CD1c-positive myeloid dendritic cell (primary cell): ENCODE data around the gene TSPAN6.

Experiments used
- DNase-seq: peaks from one replicate; pipeline ENCODE4 v3.0.0-alpha.2; 2016; ENCODE audit errors: extremely low spot score

Gene TSPAN6, protein sequence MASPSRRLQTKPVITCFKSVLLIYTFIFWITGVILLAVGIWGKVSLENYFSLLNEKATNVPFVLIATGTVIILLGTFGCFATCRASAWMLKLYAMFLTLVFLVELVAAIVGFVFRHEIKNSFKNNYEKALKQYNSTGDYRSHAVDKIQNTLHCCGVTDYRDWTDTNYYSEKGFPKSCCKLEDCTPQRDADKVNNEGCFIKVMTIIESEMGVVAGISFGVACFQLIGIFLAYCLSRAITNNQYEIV

DNA sequence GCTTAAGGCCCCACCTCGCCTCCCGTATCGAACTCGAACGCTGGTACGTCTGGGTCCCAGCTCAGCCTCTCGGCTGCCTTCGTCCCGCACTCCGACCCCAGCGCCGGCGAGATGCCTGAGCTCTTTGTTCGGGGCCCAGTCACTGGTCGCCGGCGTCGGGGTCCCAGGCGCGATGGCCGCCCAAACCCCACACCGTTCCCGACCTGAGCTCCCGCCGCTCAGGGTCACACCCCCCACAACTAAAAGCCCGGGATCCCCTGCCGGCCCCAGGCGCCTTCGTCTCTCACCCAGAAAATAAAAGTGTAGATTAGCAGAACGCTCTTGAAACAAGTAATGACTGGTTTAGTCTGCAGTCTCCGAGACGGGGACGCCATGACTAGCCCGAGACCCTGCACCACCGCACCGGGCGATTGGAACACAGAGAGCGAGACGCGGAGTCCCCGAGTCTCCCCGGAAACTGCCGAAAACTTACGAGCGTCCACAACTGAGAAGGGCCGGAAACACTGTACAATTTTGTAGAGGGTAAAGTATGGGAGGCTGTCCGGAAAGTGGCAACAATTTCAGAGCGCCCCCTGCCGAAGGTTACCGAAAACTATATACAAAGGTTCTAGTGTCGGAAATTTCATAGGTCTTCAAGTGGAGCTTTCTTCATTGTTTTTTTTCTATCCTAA lies at the start of gene TSPAN6:
Gene TSPAN6, minus strand, starts transcription at position 486 of the 671 bp plus-strand sequence. Its CDS starts 112 bp downstream, at position 374.
- DNase-seq, result peak; percentile 53

DNA sequence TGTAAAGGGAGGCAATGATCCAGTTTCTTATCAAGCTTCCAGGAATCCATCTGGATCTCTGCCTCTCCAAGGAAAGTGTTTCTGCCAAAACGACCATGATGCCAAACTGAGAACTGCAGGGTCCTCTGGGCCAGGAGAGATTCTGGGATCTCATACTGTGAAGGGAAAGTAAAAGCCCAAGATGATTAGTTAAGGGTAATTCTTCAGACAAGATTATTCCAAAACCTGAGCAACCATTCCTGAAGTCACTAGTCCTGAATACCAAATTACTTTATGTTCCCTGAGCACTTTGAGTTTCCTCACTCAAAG lies 49.3 kb upstream of the TSPAN6 start:
- no peak for DNase-seq

DNA sequence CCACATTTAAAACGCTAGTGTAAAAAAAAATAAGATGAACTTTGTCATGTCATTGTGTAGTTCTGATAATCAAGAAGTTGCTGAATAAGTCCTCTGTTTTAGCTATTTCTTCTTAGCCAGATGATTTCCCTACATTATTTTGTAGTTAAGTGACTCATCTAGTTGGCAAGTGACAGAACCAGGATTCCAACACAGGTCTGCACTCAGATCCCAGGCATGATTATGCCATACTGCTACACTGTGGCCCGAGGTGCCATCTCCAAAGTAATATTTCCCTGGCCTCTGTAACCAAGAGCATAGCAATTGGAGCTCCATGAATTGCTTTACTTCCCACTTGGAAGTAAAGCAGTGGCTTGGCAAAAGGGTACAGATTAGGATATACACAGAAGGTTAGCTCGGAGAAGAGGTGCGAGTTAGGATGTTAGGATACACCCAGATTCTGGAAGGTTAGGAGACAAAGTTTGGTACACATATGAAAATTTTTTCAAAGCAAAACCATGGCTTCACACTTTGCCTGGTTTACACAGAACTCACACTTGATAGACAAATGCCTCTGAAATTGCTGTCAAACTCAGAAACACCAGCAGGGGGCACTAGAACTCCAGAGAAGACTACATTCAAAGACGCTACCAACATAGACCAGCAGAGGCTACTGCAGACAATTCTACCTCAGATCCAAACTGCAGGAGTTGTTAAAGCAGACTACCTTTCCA lies 48.8 kb upstream of the TSPAN6 start:
- peak; percentile 77 for DNase-seq

DNA sequence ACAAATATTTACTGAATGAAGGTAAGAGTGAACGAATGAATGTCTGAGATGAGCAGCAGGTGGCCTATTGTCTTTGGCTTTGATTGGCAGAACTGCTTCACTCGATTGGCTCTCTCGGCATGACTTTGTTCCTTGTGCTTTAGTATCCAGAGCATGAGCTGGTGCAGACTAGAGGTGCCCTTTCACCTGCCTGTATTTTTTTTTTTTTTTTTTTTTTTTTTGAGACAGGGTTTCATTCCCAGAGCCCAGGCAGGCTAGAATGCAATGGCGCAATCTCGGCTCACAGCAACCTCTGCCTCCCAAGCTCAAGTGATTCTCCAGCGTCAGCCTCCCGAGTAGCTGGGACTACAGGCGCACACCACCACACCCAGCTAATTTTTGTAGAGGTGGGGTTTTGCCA lies 46.3 kb upstream of the TSPAN6 start:
- no peak for DNase-seq

DNA sequence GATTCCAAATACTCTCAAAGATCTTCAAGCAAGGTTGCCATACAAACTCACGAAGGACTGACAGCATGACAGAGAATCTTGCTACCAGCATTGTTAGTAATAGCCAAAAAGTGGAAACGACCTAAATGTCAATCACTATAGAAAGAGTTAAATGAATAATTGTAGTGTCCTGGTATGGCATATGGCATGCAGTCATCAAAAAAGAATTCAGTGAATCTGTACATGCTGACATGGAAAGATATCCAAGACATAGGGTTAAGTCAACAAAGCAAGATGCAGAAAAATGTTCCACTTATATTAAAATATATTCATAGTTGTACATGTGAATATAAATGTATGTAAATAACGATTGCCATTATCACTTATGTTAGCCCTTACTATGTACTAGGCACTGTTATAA lies 45.0 kb upstream of the TSPAN6 start:
- DNase-seq, result no peak

DNA sequence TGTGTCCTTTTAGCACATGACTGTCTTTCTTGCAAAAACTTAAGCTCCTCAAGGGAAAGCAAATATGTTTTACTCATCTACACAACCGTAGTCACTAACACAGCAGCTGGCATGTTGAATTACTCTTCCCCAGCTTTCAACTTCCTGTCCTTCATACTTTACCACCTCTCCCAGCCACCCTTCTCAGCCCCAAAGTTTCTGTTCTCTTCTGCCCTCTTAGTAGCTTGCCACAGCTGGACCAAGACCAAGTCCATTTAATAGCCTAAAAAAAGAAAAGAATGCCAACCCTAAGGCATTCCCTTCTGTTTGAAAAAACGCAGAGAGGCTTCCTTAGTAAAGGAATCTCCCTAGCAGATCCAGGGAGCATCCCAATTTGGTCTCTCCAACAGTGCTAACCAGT lies 44.1 kb upstream of the TSPAN6 start:
- DNase-seq, result no peak

DNA sequence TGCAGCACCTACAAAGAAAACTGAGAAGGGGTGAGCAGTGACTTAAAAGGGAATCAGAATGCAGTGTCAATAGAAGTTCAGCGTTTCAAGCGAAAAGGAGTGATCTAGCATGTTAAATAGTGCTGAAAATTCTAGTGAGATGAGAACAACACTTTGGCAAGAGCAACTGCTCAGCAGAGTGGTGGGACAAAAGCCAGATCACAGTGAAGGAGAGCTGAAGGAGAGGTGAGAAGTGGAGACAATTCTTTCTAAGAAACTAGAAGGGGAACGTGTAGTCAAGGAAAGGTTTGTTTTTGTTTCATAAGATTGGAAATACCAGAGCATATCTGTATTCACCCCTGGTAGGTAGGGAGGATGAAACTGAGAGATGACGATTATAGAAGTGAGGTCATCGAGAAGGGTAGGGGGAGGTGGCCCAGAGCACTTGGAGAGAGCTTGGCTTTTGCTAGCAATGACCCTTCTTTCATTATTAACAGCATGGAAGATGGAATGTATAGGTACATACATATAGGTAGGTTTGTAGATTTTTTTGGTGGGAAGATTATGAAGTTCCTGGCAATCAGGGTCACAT lies 41.1 kb upstream of the TSPAN6 start:
- no peak for DNase-seq

DNA sequence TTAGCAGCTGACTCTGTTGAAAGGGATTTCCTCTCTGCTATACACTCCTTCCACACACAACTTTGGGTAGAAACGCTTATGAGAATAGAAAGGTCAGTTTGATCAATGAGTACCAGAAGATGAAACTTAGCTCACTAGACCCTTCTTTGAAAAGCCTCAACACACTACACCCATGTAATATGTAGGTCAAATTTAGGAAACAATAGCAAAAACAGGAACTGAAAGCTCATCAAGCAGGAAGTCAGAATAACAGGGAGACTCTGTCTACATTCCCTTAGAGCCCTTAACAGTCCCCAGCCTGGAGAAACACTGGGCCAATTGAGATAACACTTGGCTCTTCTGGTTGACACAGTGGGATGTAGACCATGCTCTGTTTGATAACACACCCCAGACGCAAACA lies 38.1 kb upstream of the TSPAN6 start:
- DNase-seq, result peak; percentile 55

DNA sequence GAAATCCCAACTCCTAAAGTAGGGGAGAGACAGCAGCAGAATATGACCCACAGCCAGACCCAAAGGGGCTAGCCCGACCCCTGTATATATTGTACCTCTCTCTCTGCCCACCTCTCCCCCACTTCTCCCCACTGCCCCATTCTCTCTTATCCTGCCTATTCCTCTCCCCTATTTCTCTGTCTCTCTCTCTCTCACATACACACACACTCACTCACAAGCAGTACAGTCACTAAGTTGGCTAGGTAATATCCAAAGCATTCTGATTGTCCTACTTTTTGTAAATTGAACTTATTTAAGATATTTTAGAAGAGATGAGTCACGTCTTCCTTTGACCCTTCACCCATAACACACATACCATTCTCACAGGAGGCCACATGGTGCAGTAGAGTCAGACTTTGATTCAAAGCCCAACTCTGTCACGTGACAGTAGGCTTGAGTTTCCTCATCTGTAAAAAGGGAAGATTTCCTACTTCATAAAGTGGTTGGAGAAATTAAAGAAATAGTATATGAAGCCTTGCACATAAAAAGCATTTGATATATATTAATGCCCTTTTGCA lies 36.9 kb upstream of the TSPAN6 start:
- peak; percentile 15 for DNase-seq

DNA sequence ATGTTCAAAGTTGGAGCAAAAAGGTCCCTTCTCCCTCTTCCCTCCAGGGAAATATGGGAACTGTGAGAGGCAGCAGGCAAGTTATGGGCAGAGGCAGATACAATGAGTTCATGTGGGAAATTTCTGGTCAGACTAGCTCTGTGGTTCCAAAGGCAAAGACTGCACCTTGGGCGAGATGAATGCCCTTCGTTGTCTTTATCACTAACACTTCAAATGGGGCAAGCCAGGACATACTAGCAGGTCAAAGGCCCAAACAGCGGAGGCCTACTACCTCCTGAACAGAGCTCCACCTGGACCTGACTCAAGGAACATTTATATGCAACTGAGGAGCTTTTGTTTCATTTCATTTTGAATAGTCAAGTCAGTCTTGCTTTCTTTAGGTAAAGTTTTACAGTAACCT lies 36.4 kb upstream of the TSPAN6 start:
- no peak for DNase-seq

DNA sequence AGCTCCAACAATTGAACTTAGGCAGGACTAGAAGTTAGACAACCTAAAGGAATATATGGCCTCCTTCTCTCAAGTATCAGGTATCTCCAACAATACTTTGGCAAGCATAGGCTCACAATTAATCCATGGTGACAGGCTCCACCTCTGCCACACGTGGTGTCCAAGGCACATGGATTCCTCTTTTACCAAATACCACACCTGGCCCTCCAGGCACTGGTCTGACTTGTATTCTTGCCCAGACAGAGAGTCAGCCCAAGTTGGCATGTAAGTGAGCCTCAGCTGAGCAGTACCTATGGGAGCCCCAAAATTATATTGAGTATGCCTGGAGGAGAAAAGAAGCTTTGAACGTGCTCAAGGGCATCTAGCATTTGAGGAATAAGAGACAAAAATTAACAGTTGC lies 27.0 kb upstream of the TSPAN6 start:
- DNase-seq, result no peak

DNA sequence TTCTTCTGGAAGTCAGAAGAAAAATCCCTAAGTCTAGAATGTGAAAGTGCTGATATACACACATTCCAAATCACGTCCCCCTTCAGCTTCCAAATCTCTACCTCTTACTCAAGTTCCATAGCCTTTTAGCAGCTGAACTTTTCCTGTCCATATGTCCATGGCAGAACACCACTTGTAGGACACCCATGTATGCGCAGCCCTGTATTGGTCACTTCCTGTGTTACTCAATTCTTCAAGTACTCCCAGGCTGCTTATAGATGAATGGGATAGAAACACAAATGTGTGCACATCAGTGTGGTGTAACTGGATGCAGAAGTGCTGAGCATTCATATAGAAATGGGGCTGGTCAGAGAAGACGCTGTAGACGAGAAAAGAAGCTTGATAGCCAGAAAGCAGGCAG lies 26.2 kb upstream of the TSPAN6 start:
- no peak for DNase-seq

DNA sequence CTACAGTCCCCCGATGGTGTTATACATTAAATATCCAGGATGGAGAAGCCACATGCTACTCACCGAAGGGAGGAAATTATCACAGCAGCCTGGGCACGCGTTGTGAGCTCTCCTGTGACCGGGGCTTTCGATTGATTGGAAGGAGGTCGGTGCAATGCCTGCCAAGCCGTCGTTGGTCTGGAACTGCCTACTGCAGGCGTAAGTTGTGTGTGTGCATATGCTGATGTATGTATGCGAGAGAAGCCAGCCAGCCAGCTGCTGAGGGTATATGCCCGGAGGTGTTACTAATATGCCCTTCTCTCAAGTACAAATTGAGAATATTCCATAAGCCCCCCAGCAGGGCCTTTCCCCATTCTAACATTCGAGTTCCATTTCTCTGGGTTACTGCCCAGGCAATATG lies 25.6 kb upstream of the TSPAN6 start:
- DNase-seq, result no peak

DNA sequence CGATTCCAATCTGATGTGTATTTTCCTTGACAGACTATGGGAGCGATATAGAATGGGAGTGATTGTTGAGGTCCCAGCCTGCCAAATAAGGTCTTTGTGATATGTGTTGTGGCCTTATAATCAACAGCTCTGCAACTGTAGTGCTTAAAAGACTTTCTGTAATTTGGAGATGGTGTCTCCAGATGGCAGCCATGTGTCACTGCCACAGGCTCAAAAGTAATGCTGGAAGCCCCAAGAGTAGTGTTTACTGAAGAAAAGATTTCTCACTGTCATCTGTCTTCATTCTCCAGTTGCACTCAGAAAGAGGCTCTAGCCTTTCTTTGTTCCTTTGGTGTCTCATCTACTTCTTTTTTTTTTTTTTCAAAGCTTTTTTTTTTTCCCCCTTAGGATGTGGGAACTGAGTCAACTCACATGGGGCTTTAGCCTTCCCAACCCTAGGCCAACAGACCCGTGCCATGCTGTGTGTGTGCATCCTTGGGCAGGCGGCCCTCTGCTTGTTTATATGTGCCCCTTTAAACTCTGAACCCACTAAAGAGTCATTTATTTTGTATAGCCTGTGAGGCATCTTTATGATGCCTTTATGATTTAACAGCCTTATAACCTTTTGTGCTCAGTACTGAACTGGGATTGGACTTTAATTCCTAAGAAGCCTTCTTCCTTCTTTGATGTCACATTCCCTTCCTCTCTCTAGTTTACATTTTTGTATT lies 23.0 kb upstream of the TSPAN6 start:
- DNase-seq, result no peak

DNA sequence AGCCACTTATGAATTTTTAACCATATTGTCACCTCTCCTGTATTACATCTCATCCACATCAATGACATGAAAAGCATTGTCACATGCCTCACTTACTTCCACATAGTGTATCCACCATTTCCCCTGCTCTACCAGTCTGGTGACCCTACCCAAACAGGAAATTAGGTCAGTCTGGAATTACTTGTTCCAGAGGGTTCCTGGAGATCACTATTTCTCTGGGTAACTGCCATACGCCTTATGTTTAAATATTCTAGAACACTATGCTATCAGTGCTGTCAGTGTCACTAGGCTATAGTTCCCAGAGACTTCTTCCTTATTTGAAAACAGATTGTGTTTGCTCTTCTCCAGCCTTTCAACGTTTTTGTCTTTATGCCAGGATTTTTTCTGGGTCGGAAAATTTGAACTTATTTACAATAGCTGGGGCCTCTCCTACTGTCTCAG lies 22.4 kb upstream of the TSPAN6 start:
- no peak for DNase-seq

DNA sequence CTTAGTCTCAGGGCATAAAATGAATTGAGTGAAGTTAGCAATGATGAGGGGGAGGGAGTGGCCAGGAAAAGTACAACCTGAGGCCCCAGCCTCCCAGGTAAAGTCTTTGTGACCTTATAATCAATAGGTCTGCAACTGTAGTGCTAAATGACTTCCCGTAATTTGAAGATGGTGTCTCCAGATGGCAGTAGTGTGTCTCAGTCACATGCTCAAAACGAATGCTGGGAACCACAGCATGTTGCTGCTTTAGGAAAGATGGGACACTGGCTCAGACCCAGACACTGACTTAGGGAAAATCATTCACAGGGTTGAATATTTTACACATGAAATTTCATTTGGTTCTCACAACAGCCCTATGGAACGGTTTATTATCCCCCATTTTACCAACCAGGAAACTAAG lies 17.7 kb upstream of the TSPAN6 start:
- DNase-seq, result no peak

DNA sequence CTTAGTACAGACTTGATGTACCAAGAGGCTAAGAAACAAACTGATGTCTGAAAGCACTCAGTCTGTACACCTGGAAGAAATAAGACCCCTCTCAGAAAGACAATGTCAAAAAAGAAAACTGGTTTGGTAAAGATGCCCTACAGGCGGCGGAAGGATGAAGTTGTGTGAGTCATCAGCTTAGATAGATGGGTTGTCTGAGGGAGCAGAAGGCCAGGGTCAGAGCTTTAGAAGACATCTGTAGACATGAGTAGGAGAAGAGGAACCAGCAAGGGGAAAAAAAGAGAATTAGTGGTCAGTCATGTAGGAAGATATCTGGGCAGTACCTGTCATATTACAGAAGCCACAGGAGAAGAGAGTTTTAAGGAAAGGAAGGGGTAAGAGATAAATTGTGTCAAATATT lies 15.7 kb upstream of the TSPAN6 start:
- peak; percentile 33 for DNase-seq

DNA sequence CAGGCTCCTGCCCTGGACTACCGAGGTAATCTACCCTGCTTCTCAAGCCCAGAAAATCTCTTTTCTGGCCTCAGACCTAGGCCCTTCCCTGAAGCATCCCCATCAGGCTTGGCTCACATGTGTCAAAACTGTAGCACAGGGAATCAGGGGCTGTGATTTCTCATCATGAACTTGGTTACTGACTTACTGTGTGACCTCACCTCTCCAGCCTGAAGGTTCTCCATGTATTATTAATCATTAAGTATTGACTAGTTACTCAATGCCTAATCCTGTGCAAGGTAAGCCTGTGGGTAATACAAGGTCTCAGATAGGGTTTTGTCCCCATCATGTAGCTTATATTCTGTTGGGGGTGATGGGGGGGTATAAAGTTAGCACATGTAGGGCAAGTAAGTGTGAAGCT lies 14.2 kb upstream of the TSPAN6 start:
- no peak for DNase-seq

DNA sequence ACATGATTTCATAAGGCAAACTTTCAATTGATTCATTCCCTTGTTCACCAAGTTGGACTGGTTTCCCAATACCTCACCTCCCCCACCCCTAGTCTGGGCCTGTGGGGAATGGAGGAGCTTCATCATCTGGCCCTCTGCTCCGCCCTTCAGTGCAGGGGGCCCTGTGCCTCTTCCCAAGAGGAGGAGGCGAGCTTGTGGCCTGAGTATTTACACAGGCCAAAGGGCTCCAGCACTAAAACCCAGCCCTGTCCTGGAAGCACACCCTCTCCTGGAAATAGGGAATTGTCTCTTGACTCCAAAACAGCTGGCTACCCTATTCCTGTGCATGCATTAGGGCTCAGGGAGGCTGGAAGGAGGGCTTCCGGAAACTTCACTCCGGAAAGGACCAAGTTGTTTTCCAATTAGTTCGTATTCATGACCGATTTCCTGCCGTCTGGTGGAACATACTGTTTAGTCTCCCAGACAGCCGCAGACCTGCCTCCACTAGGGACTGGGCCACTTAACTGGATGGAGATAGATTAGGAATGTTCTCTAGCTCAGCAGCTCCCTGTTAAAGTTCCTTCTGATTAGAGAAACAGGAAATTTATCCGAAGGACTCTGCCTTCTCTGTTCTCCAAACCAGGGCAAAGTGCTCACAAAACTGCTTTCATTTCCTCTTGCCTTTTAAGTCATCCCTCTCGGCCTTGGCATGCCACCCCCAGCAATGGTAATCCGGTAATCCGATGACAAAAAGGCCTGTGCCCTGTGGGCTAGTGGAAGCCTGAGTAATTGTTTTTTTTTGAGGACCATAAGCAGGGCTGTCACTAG lies 13.1 kb upstream of the TSPAN6 start:
- peak; percentile 83 for DNase-seq

DNA sequence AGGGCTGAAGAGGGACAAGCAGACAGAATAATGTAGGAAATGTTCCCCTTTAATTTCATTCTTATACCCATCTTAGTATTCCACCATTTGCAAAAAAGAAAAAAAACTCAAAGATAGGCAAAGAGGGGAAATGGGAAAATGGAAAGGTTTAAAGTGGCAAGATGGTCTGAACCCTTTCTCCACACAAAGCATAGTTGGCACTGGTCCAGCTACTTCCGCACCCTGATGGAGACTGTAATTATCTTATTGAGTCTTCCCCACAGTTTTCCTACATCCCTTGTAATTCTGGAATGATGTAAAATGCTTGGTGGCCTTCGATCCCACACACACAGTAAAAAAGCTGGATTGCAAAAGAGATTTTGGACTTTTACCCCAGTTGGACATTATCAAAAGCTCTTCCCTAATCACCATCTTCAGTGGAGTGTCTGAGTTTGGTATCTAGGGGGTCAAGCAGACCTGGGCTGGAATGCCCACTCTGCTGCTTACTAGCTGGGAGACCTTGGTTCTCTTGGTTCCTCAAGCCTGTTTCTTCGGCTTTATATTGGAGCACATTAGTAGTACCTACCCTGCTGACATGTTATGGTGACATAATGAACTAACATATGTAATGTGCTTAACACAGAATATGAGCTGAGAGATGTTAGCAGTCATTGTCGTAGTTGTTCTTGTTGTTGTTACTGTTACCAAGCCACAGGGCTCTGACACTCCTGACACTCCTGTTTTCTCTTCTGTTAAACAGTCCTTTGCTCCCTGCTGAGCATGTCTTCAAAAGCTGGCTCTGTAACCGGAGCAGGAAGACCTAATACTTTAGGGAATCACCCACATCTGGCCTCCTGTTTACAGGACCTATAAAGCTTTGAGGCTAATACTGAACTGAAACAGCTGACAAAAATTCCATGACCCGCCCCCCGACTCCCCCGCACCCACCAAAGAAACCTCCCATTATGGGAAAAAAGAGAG lies 12.1 kb upstream of the TSPAN6 start:
- peak; percentile 6 for DNase-seq
